MM.1S (cell line): ENCODE data around the gene BICDL1.

Source experiments
- CTCF ChIP-seq: fragments of 300-600 bp; sonication (generic); IDR thresholded peaks from 2 replicates; pipeline ENCODE4 v1.5.1; 2016; ENCODE audit warnings: antibody characterized with exemption, low read length, mixed read lengths
- EZH2 ChIP-seq: fragments of 300-600 bp; sonication (generic); optimal IDR thresholded peaks from 2 replicates; pipeline ENCODE3; 2017; ENCODE audit warnings: low read depth, mild to moderate bottlenecking, antibody characterized with exemption, low read length, mixed read lengths
- EZH2phosphoT487 ChIP-seq: fragments of 300-600 bp; sonication (generic); IDR thresholded peaks from 2 replicates; pipeline ENCODE4 v1.6.1; 2018; ENCODE audit warnings: antibody characterized with exemption, low read length

GRCh38 chr12:120064054-120064940 is 75.3 kb downstream of the BICDL1 start:
- TF ChIP-seq CTCF (no peak), EZH2 (no peak), EZH2phosphoT487 (no peak)
